ENCODE data around the gene STAC2.
A peak's percentile ranks its signal among the peaks of the same experiment; 100 is the strongest.

DNA sequence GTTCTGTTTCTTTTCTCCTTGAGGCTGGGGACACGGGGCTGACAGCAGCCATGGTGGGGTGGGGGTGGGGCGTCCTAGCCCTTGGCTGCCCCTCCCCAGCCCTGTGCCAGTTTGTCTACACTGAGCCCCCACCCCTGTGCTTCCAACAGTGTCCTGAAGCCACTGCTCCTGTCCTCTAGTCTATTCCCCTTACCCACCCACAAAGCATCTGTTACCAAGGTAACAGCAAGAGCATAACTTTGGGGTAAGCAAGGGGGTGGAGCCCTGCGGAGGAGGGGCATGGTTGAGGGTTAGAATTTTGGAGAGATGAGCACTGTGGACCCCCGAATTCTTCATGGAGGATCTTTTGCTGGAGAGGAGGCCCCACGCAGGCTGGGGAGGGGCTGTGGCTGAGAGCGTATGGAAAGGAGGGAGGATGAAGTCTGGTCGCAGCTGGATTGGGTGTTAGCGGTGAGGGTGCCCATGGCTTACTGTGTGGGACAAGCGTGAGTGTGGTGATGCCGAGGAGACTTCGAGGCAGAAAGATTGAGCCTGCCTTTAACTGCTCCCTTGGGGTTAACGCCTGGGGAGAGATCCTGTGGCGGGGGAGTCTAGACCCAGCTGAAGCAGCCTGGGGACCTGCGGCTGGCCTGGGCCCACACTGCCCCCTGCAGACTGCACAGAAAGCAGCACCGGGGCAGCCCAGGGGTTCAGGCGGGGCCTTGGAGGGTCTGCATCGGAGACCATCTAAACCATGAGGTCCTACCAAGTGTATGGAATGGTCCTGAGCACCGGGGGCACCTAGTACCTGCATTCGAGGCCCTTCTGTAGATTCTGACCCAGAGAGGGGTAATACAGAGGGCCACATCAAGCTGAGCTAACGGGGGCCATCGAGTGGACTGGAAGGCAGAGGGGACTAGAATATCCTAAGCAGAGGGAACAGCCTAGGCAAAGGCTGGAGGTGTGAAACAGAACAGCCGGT, 6.1 kb upstream of the STAC2 start:
- TF ChIP-seq, protein P1, sequence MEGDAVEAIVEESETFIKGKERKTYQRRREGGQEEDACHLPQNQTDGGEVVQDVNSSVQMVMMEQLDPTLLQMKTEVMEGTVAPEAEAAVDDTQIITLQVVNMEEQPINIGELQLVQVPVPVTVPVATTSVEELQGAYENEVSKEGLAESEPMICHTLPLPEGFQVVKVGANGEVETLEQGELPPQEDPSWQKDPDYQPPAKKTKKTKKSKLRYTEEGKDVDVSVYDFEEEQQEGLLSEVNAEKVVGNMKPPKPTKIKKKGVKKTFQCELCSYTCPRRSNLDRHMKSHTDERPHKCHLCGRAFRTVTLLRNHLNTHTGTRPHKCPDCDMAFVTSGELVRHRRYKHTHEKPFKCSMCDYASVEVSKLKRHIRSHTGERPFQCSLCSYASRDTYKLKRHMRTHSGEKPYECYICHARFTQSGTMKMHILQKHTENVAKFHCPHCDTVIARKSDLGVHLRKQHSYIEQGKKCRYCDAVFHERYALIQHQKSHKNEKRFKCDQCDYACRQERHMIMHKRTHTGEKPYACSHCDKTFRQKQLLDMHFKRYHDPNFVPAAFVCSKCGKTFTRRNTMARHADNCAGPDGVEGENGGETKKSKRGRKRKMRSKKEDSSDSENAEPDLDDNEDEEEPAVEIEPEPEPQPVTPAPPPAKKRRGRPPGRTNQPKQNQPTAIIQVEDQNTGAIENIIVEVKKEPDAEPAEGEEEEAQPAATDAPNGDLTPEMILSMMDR (IDR thresholded peaks at IDR 0.05; ENCODE audit: insufficient read depth, low read length, poor library complexity, severe bottlenecking): peak; percentile 86
- TF ChIP-seq EZH2phosphoT487 (conservative IDR thresholded peaks at IDR 0.05; ENCODE audit: low read length): no peak
